C1 segment of cervical spinal cord (tissue), 14 donors: ENCODE measurements around the gene GRAMD1B.

Experiments
- DNase-seq, 14 donors: peaks; one replicate each; lab custom pipeline; 2025; lab: John Stamatoyannopoulos, UW

The GRAMD1B gene

DNA sequence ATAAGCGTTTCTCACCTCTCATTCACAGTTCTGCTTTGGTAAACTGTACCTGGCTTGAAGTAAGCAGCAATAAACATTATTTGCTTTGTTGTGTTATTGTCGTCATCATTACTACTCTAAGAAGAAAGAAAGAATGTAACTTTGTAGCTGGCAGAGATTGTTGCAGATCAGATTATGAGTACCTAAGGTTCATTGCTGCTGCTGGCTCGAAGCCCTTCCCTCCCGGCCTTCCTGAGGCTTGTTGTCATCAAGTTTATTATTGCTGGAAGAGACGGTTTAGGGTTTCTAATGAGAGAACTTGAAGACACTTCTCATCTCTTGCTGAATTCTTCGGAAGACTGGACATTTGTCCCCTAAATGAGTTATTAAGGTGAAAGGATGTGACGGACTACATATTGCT, 101.3 kb downstream of the GRAMD1B start:
- no peak for DNase-seq

GRCh38 chr11:123532131-123532530, 102.1 kb downstream of the GRAMD1B start:
- no peak for DNase-seq

DNA sequence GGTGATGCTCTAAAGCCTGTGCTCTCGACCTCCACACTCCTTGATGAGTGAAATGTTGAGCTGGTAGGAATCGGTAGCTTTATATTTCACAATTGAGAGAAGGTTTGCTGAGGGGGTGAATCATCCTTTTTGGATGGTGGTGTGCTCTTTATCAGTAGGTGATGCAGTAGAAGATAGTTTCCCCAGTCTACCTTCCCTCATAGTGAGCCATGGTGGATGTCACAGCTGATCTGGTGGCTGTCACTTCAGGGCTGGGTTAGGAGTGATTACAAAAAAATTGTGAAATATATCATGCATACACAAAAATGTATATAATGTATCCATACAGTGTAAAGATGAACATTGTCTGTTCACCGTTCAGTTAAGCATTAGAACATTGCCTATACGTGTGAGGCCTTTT, 105.3 kb downstream of the GRAMD1B start:
- DNase-seq, result no peak

DNA sequence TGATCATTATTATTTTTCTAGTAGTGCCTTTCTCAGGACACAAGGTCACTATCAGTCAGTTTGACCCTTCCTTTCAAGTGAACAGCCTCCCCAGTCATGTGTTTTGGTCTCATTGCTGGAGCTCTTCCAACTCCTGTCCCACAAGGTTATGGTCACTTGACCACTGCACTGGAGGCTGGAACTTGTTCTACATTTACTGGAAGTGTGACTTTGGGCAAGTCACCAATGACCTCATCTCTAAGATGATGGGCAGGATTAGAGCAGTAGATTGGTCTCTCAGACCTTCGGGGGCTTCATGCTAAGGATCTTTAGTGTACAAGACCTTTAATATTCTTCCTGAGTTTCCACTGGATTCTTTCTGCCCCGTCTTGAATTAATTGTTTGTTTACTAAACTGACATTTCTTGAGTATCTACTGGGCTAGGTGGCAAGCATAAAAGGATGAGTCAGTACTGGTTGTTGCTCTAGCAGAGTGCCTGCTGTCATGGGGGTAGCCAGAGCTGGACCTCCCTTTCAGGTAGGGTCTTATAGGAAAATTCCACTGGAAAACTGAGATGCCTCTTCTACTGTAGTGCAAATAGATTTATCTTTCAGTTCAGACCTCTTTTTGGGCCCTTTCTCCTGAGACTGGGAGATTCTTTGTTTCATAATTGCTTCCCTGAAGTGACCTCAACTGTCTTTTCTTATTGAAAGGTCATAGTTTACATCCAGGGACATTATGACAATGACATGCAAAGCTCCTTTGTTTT, 106.8 kb downstream of the GRAMD1B start:
- peak in 1 of 14 donors; percentile 9 for DNase-seq

GRCh38 chr11:123537726-123538125, 107.7 kb downstream of the GRAMD1B start:
- no peak for DNase-seq

DNA sequence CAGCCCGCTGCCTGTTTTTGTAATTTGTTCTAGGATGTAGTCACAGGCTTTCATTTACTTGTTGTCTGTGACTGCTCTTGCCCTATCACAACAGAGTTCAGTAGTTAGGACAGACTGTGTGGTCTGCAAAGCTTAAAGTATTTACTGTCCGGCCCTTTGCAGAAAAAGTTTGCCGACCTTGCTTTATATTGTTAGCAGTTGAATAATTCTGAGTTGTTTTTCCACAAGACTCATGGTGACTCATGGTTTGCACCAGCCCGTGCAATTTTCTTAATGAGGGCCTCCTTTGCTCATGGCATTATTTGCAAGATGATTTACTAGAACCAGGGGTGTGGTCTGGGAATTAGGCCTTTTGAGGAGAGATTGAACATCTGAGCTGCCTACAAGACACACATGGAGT, 113.7 kb downstream of the GRAMD1B start:
- DNase-seq, result no peak

DNA sequence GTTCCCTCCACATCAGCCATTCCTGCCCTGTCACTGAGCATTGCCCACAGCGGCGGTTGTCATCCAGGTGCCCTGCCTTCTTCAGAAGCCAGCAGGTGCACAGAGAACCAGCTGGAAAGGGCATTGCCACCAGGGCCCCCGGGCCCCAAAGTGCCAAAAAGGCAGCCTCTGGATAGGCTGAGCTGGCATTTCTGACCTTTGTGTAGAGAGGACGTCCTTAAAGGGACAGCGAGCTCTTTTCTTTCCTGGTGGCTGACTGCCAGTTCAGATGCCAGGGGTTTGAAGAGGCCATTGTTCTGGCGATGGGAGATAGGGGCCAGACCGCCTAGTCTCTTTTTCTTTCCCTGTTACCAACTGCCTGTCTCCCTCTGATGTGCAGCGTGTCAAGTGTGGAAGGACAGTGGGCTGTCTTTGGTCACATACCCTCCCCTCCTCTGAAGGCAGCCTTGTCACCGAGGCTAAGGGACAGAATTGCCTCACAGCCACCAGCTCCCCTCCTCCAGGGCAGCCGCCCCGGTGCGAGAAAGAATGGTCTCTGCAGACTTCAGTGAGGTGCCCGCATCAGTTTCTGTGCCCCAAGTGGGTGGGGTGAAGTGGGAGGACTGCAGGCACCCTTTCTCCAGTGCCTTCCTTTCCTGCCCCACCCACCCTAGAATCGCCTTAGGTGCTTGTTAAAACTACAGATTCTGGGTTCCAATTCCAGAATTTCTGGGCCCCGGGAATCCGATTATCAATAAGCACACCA, 114.7 kb downstream of the GRAMD1B start:
- peak in 8 of 14 donors; percentile 44 to 72 (median 60) for DNase-seq

DNA sequence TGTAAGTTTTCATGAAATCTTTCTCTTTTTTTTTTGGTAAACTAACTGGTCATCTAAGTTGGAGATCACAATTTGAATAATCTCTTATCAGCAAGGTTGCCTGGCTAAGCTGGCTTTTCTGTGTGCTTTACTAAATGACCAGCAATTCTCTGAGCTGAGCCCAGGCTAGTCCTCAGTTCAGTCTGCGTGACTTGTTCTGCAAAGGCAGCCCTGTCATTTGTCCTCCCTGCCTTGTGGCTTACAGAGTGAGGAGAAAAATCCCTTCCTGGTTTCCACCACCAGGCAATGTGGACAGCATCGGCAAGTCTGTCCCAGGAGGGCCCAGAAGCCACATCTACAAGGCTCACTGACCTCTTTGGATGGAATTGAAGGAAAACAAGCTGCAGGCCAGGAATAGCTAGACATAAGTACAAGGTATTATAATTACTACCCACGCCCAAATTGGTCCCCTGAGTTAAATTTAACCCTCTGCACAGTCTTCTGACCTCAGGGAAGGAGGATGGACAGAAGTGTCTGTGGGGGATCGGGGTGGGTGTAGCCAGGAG, 115.7 kb downstream of the GRAMD1B start:
- DNase-seq, result no peak

DNA sequence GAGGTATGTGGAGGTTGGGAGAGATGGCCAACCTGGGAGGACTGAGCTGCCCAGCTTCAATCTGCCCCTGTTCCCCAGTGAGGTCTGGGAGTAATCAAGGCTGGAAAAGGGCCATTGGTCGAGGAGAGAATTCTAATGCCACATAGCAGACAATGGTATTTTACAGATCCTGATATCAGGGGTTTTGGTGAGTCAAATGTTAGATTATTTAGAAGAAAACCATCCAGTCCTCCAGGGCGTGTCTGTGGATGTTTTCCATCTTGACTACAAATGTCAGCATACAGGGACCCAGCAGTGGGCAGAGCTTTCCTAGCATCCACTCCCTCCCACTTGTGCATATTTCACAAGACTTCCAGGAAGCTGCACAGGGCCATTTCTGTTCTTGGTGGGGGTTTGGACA, 116.4 kb downstream of the GRAMD1B start:
- DNase-seq, result no peak

GRCh38 chr11:123547180-123547579, 117.1 kb downstream of the GRAMD1B start:
- DNase-seq, result no peak

DNA sequence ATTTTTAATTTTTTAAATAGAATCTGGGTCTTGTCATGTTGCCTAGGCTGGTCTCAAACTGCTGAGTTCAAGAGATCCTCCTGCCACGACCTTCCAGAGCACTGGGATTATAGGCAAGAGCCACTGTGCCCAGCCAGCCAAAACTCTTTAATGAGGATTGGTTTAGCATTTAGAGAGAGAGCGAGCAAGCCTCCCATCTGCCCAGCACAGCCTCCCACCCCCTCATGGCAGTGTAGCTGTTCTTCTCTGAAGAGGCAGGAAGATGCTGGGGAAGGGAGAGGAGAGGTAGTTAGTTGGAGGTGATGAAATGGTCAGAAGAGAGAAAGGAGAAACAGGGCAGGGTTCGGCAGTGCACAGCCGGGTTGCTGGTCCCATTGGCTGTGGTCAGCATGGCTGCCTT, 118.7 kb downstream of the GRAMD1B start:
- no peak for DNase-seq

DNA sequence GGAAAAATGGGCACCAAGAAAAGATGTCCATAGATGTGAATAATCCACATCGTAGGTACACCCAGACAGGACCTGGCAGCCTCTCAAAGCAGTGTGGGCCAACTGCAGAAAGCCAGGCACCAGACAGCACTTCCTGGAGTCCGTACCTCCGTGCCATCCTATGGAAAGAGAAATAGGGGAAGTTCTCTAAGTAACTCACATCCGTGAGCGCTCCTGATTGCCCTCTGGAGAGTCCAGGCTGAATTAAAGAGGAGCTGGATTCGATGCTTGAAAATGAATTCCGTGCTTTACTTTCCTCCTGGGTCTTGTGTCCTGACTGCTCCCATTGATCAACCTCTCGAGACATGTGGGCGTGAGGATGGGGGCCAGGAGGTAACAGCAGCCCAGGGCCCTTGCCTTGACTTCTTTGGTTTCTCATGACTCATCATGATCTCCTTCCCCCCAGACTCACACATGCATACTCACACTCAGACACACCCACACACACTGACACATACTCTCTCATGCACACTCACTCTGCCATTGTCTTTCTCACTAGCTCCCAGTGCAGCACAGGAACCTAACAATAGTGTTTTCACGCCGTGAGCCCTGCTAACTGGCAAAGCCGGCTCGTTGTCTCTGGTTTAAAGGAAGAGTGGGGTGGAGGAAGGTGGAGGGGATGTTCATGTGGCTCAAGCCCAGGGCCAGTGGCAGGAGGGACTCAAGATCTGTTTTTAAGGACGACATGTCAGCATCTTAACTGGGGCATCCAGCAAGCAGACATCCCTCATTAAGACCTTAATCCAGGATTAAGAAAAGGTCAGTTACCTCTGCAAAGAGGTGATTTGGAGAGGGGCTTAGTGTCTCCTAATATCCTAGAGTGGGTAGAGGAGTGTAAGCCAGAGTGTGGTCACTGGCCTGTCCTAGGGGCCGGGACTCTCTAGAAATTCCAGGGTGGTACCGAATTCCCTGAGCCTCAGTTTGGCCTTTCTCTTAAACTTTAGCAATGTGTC, 120.2 kb downstream of the GRAMD1B start:
- DNase-seq, result peak in 1 of 14 donors; percentile 22

DNA sequence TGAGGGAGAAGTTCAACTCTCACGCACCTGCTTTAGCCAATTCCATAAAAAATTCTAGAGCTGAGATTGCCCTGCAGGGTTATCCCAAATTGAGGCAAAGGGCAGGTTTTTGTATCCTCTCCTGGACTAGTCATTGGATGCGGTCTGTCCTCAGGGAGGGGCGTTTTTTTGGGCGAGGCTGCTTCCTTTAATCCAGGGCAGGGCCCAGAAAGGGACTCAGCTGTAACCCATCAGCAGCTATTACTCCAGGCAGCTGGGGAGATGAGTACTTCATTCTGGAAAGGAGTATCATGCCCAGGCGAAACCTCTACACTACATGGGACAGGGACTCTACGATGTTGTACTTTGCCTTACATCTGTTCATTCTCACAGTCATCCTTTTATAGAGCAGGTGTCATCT, 121.0 kb downstream of the GRAMD1B start:
- DNase-seq, result no peak

GRCh38 chr11:123556633-123557032, 126.6 kb downstream of the GRAMD1B start:
- DNase-seq, result no peak

DNA sequence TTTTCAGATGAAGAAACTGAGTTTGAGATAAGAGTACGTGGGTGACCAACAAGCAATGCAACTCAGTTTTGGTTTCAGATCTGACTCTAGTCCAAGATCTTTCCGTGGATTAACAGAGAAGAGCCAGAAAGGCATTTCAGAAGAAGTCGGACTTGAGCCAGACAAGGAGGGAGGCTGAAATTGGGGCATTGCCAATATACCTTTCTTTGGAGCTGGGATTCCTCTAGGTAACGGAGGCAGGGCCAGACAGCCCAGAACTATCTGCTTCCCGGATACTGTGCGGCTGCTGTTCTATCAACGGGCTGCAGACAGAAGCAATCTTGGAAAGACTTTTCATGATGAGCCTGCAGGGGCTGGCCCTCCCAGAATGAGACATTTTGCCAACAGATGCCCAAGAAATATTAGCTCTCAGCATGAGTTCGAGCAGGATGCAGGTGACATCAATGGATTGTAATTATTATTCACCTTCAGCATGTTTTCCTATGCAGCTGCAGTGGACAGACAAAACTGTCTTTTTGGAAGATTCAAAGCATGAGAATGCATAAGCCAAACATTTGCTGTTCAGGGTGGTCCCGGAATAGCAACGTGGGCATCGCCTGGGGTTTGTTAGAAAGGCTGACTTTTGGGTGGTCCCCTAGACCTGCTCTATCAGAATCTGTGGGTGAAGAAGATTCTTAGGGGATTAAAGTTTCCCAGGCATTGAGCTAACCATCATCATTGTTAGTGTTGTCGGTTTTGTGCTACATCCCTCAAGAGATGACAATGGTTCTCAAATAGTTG, 128.7 kb downstream of the GRAMD1B start:
- no peak for DNase-seq

DNA sequence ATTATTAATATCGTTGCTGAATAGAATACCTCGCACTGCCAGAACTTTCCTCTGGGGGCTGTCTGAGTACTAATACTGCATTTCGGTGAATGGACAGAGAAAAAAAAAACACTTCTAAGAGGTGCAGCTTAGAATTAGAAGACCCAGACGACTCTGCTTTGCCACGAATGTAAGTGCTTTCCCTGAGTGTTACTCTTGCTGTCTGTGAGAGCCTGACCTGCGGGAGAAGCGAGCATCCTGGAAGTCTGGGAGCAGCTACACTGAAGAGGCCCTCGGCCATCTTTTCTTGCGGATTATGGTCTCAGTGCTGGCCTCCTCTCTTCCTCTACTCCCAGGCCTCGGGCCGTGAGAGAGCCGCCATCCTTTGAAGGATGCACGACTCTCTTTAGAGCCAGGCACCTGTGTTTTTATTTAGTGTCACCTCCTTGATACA, 129.5 kb downstream of the GRAMD1B start:
- no peak for DNase-seq

DNA sequence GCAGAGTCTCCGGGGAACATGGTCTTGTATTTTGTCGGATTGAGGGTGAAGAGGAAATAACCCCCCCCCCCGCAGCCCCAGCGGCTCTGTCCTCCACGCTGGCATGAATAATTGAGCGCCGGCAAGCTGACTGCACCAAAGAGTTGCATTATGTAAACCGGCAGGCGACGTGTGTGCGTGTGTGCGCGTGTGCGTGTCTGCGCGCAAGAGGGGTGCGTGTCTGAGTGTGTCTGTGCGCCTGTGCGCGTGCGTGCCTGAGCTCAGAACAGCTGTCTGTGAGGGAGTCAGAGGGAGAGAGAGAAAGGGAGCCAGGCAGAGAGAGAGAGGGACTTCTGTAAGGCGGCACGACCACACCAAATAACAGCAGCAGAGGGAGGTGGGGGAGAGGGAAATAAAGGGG, 129.9 kb downstream of the GRAMD1B start:
- peak in 11 of 14 donors; percentile 30 to 81 (median 46) for DNase-seq

DNA sequence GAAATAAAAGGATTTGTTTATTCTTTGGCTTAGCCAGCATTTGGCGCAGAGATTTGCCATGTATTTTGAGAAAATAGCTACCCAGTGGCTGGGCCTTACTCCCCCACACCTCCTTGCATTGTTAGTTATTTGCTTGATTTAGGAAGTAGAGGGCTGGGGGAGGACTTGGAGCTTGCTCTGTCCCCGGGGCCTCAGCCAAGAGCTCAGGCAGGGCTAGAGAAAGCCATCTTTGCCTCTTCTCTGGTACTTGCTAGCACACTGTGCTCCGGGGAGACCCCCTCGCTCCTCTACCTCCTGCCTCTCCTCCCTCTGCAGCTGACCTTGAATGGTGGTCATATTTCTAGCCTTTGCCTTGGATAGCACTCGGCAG, 131.3 kb downstream of the GRAMD1B start:
- DNase-seq, result peak in 2 of 14 donors; percentile 62 to 65

GRCh38 chr11:123562158-123562557, 132.1 kb downstream of the GRAMD1B start:
- DNase-seq, result no peak

- no peak for DNase-seq
Measured at GRCh38 chr11:123562829-123563228, 132.8 kb downstream of the GRAMD1B start.

DNA sequence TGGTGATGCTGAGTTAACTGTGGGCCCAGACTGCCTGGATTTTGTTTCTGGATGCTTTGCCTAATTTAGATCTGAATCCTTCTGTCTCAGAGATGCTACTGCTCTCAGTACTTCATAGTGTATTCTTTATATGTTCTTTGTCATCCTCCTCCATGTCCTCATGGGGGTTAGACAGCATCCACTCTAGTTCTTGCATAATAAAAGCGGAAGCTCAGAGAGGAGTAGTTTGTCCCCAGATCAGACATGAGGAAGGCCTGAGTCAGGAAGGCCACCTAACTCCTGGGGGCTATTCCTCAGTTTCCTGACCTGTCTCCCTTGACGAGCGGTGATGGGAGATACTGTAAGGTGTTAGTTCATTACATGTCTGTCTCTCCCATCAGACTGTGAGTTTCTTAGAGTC, 134.2 kb downstream of the GRAMD1B start:
- DNase-seq, result no peak
